ENCODE data around the gene NAB2.

GRCh38 chr12:57105011-57105753 lies 16.3 kb downstream of the NAB2 start:
- TF ChIP-seq POLR3A (IDR thresholded peaks at IDR 0.05; ENCODE audit: borderline replicate concordance, extremely low read depth, insufficient read depth, insufficient read length) (no peak), FOXK2 (conservative IDR thresholded peaks at IDR 0.05 in 1 of 2, IDR thresholded peaks at IDR 0.05 in 1 of 2; ENCODE audit: low read depth in 2 of 2) (no peak), PHTF2 (CRISPR knock-in tag; IDR thresholded peaks at IDR 0.05) (no peak), FOSL1 (tag; conservative IDR thresholded peaks at IDR 0.05) (no peak), BRD9 (IDR thresholded peaks at IDR 0.05; ENCODE audit: low read depth, partially characterized antibody) (no peak), SPI1 (IDR thresholded peaks at IDR 0.05; ENCODE audit: borderline replicate concordance, low read depth, low read length) (no peak), BCL6 (CRISPR knock-in tag; IDR thresholded peaks at IDR 0.05) (no peak), ZC3H4 (CRISPR knock-in tag; IDR thresholded peaks at IDR 0.05; ENCODE audit: borderline replicate concordance) (no peak), ZNF778 (CRISPR knock-in tag; IDR thresholded peaks at IDR 0.05) (no peak)
- TF ChIP-seq, protein P1, sequence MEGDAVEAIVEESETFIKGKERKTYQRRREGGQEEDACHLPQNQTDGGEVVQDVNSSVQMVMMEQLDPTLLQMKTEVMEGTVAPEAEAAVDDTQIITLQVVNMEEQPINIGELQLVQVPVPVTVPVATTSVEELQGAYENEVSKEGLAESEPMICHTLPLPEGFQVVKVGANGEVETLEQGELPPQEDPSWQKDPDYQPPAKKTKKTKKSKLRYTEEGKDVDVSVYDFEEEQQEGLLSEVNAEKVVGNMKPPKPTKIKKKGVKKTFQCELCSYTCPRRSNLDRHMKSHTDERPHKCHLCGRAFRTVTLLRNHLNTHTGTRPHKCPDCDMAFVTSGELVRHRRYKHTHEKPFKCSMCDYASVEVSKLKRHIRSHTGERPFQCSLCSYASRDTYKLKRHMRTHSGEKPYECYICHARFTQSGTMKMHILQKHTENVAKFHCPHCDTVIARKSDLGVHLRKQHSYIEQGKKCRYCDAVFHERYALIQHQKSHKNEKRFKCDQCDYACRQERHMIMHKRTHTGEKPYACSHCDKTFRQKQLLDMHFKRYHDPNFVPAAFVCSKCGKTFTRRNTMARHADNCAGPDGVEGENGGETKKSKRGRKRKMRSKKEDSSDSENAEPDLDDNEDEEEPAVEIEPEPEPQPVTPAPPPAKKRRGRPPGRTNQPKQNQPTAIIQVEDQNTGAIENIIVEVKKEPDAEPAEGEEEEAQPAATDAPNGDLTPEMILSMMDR (IDR thresholded peaks at IDR 0.05 in 2 of 3, conservative IDR thresholded peaks at IDR 0.05 in 1 of 3; ENCODE audit: insufficient read depth in 2 of 3, low read depth in 1 of 3, low read length in 3 of 3) = no peak
- TF ChIP-seq, protein P2, sequence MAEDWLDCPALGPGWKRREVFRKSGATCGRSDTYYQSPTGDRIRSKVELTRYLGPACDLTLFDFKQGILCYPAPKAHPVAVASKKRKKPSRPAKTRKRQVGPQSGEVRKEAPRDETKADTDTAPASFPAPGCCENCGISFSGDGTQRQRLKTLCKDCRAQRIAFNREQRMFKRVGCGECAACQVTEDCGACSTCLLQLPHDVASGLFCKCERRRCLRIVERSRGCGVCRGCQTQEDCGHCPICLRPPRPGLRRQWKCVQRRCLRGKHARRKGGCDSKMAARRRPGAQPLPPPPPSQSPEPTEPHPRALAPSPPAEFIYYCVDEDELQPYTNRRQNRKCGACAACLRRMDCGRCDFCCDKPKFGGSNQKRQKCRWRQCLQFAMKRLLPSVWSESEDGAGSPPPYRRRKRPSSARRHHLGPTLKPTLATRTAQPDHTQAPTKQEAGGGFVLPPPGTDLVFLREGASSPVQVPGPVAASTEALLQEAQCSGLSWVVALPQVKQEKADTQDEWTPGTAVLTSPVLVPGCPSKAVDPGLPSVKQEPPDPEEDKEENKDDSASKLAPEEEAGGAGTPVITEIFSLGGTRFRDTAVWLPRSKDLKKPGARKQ (CRISPR knock-in tag; IDR thresholded peaks at IDR 0.05) = no peak

All from K562 (cell line).